GM19239 (cell line): ENCODE results near the gene MSMB.
"Not testable (repeated sequence)": the region's sequence is repeated elsewhere in the genome, so short reads cannot be mapped to it uniquely, and the experiment has no call there.

Experiments
- DNase-seq: peaks from one replicate; pipeline ENCODE4 v3.0.0; 2011; ENCODE audit warnings: low spot score; ENCODE audit not compliant: insufficient read length
- FAIRE-seq: peaks from 2 replicates; lab custom pipeline; 2011; peaks lifted over from hg19 to GRCh38; lab: Jason Lieb, UNC

The MSMB gene

GRCh38 chr10:46073564-46073963, 27.5 kb upstream of the MSMB start:
- DNase-seq: no peak
- FAIRE-seq: no peak

- DNase-seq (no peak), FAIRE-seq (no peak)
These were observed 24.7 kb upstream of the MSMB start for GRCh38 chr10:46070749-46071148.

GRCh38 chr10:46069771-46070463, 23.8 kb upstream of the MSMB start:
- no peak for FAIRE-seq
- no peak for DNase-seq

GRCh38 chr10:46068905-46069304, 22.8 kb upstream of the MSMB start:
- FAIRE-seq (no peak), DNase-seq (no peak)

- DNase-seq (no peak), FAIRE-seq (no peak)
These were observed 22.0 kb upstream of the MSMB start for GRCh38 chr10:46068117-46068516.

GRCh38 chr10:46064269-46064817, 18.3 kb upstream of the MSMB start:
- FAIRE-seq: no peak
- DNase-seq: no peak

- no peak for FAIRE-seq
- no peak for DNase-seq
These were observed 16.8 kb upstream of the MSMB start for GRCh38 chr10:46062723-46063428.

GRCh38 chr10:46060706-46061105, 14.6 kb upstream of the MSMB start:
- DNase-seq: no peak
- no peak for FAIRE-seq

GRCh38 chr10:46057927-46058326, 11.9 kb upstream of the MSMB start:
- DNase-seq, FAIRE-seq: not testable (repeated sequence)

GRCh38 chr10:46057038-46057437, 11.0 kb upstream of the MSMB start:
- FAIRE-seq: no peak
- DNase-seq: no peak

- DNase-seq (no peak), FAIRE-seq (no peak)
These were observed 9.7 kb upstream of the MSMB start for GRCh38 chr10:46055771-46056170.

GRCh38 chr10:46053534-46054434, 7.7 kb upstream of the MSMB start:
- no peak for FAIRE-seq
- DNase-seq: no peak

- FAIRE-seq (no peak), DNase-seq (no peak)
These were observed 6.8 kb upstream of the MSMB start for GRCh38 chr10:46052791-46053375.

GRCh38 chr10:46052057-46052790, 6.2 kb upstream of the MSMB start:
- FAIRE-seq: no peak
- no peak for DNase-seq

GRCh38 chr10:46050941-46051623, 5.0 kb upstream of the MSMB start:
- FAIRE-seq (no peak), DNase-seq (no peak)

GRCh38 chr10:46049497-46049831, 3.4 kb upstream of the MSMB start:
- not testable (repeated sequence) for FAIRE-seq, DNase-seq

- DNase-seq (no peak), FAIRE-seq (no peak)
These were observed 2.1 kb upstream of the MSMB start for GRCh38 chr10:46048152-46048551.

GRCh38 chr10:46042527-46042926, 3.5 kb downstream of the MSMB start:
- FAIRE-seq: no peak
- DNase-seq: no peak

GRCh38 chr10:46040004-46040403, 6.1 kb downstream of the MSMB start:
- FAIRE-seq (no peak), DNase-seq (no peak)
